AG09319 (cell line): ENCODE data around the gene EIF4G2.
"Not testable (repeated sequence)": the region's sequence is repeated elsewhere in the genome, so short reads cannot be mapped to it uniquely, and the experiment has no call there.

Experiments
- DNase-seq: peaks from one replicate; pipeline ENCODE4 v3.0.0-alpha.2; 2010; ENCODE audit warnings: low read depth; ENCODE audit errors: extremely low read depth
- CTCF ChIP-seq: IDR thresholded peaks from 2 replicates; pipeline ENCODE4 v1.5.1; 2011; ENCODE audit warnings: low read depth, mild to moderate bottlenecking, inconsistent platforms, low read length, moderate library complexity

EIF4G2 gene

GRCh38 chr11:10846660-10847059 is 37.9 kb upstream of the EIF4G2 start:
- DNase-seq: no peak
- TF ChIP-seq CTCF: no peak

GRCh38 chr11:10845589-10845988 is 36.9 kb upstream of the EIF4G2 start:
- no peak for DNase-seq
- TF ChIP-seq CTCF: no peak

GRCh38 chr11:10844796-10845195 is 36.1 kb upstream of the EIF4G2 start:
- DNase-seq: no peak
- no peak for TF ChIP-seq CTCF

- no peak for DNase-seq
- TF ChIP-seq CTCF: no peak
Observed at GRCh38 chr11:10844356-10844755, 35.6 kb upstream of the EIF4G2 start.

GRCh38 chr11:10838881-10839280 is 30.2 kb upstream of the EIF4G2 start:
- no peak for TF ChIP-seq CTCF
- DNase-seq: no peak

GRCh38 chr11:10838083-10838482 is 29.4 kb upstream of the EIF4G2 start:
- no peak for DNase-seq
- no peak for TF ChIP-seq CTCF

GRCh38 chr11:10836884-10837283 is 28.2 kb upstream of the EIF4G2 start:
- DNase-seq: not testable (repeated sequence)

- TF ChIP-seq CTCF: no peak
- DNase-seq: no peak
Observed at GRCh38 chr11:10829139-10829538, 20.4 kb upstream of the EIF4G2 start.
